Hair follicle dermal papilla cell (primary cell): ENCODE measurements around the gene SLAMF8. TPM values are rescaled to one million over a fixed set of nuclear protein-coding genes. Genes with fewer than 3 reads are reported as not detected.

ENCODE experiments used
- small RNA-seq: library from RNA; depleted of rRNA; stranded (forward); fragments of <200 nt; gene quantifications from one replicate; pipeline ENCODE3, GENCODE V24; 2012
- total RNA-seq: library from RNA; depleted of rRNA; stranded (reverse); fragments of >200 nt; gene quantifications from 2 replicates; pipeline ENCODE4 v1.2.3, GENCODE V29; 2012

The SLAMF8 gene
- total RNA-seq: 0.24 and 0.49 TPM in 2 replicates

DNA sequence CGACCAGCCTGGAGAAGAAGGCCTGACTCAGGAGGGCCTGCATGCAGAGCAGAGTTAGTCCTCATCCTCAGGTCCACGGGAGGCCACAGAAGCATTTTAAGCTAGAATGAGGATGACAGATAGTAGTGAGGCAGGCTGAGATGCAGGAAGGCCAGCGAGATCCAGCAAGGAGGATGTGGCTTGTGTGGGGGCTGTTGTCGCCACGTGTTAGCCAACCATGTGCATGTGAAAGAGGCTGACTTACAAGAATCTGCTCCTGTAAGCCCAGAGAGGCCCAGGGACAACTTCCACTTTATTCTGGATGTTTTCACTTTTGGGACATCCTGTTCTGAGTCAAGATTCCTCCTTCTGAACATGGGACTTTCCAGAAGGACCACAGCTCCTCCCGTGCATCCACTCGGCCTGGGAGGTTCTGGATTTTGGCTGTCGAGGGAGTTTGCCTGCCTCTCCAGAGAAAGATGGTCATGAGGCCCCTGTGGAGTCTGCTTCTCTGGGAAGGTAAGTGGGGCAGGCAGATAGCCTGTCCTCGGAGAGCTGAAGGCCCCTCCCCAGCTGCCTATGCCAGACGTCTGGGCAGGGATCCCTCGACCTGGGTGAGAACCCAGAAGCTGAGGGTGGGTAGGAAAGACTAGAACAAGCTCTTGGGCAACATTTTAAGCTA, at the start of gene SLAMF8:
Gene SLAMF8 (plus strand): TSS at position 433 of the 661 bp plus-strand sequence. CDS start 26 bp downstream, at position 459.

DNA sequence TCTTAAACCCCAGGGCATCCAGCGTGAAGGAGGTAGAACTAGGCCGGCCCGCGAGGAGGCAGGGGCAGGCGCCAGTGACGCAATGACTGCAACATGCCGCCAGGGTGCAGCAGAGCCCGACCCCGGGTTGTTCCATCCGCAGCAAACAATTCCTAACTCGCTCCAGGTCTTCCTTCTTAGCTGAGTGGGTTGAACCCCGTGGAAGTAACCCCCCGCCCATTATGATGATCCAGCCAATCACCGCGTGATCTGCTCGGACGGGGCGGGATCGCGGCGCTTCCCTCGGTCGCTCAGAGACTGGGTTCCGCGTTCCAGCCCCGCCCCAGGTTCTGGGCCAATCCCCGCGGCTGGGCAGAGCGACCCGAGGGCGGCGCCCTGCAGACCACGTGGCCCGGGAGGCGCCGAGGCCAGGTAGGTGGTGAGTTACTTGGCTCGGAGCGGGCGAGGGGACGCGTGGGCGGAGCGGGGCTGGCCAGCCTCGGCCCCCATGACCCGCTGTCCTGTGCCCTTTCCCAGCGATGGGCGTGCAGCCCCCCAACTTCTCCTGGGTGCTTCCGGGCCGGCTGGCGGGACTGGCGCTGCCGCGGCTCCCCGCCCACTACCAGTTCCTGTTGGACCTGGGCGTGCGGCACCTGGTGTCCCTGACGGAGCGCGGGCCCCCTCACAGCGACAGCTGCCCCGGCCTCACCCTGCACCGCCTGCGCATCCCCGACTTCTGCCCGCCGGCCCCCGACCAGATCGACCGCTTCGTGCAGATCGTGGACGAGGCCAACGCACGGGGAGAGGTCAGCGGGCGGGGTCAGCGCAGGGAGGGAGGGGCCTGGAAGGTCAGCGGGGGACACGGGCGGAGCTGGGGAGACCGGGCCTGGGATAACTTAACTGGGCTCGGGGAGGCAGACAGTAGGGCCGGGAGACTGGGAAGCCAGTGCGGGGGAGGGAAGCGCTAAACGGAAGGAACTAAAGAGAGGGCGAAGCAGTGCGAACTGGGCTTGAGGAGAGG, 45.8 kb upstream of the SLAMF8 start, which contains the start of gene DUSP23:
Gene DUSP23 (plus strand): TSS at position 380 of the 1,000 bp plus-strand sequence. CDS start 139 bp downstream, at position 519.

GRCh38 chr1:159802111-159802510, 24.6 kb upstream of the SLAMF8 start, which contains the start of gene FCRL6:
Gene FCRL6 (plus strand): TSS chr1:159802360. CDS start chr1:159802425, 65 bp downstream.

DNA sequence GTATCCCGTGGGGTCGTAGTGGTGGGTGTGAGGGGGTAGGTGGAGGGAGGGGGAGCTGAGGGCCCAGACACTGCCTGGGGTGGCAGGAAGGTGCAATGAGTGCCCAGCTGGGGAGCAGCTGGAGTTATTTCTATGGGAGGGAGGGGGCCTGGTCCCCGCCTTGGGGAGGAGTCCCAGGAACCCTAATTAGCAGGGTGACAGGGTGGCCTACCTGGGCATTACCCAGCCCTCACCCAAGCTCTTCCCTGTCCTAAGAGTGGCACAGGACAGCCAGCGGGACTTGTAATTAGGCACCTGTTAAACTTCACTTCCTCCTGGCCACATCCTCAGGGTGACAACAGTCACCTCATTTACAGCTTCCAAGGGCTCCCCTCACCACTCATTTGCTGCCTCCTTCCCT, 35.9 kb downstream of the SLAMF8 start, which contains the start of gene VSIG8:
Gene VSIG8 (minus strand): TSS at position 101 of the 400 bp plus-strand sequence. CDS start 136 bp downstream, outside the sequence.

Small RNAs within 50 kb of the gene (small RNA-seq; reads per million reads assigned to genes)
- gene RF00570: not detected

Other genes starting within 250 kb of the SLAMF8 start
- not detected in 2 replicates for gene APCS, start 239.0 kb upstream of the SLAMF8 start, total RNA-seq
- not detected in 2 replicates for gene CRP, start 112.3 kb upstream of the SLAMF8 start, total RNA-seq
- gene DUSP23, start 45.9 kb upstream of the SLAMF8 start, total RNA-seq: 7.6 and 15.9 TPM in 2 replicates
- not detected in 2 replicates for gene FCRL6, start 24.5 kb upstream of the SLAMF8 start, total RNA-seq
- gene VSIG8, start 35.8 kb downstream of the SLAMF8 start, total RNA-seq: not detected in 2 replicates
- gene CFAP45, start 73.3 kb downstream of the SLAMF8 start, total RNA-seq: 0.12 and 0.16 TPM in 2 replicates
- 124 and 172 TPM in 2 replicates for gene TAGLN2, start 98.6 kb downstream of the SLAMF8 start, total RNA-seq
- gene IGSF9, start 118.7 kb downstream of the SLAMF8 start, total RNA-seq: under 0.01 TPM in 1 of 2 replicates, not detected in the other
- not detected in 2 replicates for gene SLAMF9, start 127.4 kb downstream of the SLAMF8 start, total RNA-seq
- gene PIGM, start 205.1 kb downstream of the SLAMF8 start, total RNA-seq: 5.1 and 5.4 TPM in 2 replicates
- gene KCNJ10, start 243.3 kb downstream of the SLAMF8 start, total RNA-seq: not detected in 2 replicates